Measurements from ENCODE around the gene TBX20. TPM values are rescaled to one million over a fixed set of nuclear protein-coding genes. Genes with fewer than 3 reads are reported as not detected.
"Not testable (repeated sequence)": the region's sequence is repeated elsewhere in the genome, so short reads cannot be mapped to it uniquely, and the experiment has no call there.

Gene TBX20
- total RNA-seq, 1 experiment from 2014 or later: not detected

DNA sequence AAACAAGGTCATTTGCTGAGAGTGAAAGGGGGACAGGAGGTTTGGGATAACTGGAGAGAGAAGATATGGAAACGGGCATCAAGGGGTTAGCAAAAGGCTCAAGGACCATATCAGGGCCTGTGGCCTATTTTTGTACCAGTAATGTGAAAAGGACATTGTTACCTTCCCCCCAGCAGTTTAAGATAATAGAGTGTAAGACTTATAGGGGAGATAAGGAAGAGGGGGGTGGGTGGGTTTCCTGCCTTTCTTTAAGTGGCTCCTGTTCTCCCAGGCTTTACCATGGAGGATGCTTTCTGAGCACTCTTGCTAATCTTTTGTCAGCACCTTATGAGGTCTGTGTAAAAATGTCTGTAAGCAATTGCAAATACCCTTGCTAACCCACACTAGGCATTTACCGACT is 80.7 kb downstream of the TBX20 start:
- H3K27me3 ChIP-seq (ENCODE audit: low read length); DNase-seq; H2AFZ ChIP-seq (ENCODE audit: low read length); H3K9me2 ChIP-seq (replicated peaks; ENCODE audit: insufficient read depth, low read length); H3K4me1 ChIP-seq (ENCODE audit: low read length); H3K4me2 ChIP-seq (ENCODE audit: low read depth, low read length, poor library complexity, severe bottlenecking); H4K20me1 ChIP-seq (ENCODE audit: insufficient read depth, low read depth, low read length); H3K9me3 ChIP-seq (ENCODE audit: low read length); H3K36me3 ChIP-seq (ENCODE audit: insufficient read depth, low read length); H3K79me2 ChIP-seq (ENCODE audit: low read length); H3K27ac ChIP-seq (ENCODE audit: low read length); H3K4me3 ChIP-seq (ENCODE audit: low read length); H3K9ac ChIP-seq (ENCODE audit: low read length): not testable (repeated sequence)

DNA sequence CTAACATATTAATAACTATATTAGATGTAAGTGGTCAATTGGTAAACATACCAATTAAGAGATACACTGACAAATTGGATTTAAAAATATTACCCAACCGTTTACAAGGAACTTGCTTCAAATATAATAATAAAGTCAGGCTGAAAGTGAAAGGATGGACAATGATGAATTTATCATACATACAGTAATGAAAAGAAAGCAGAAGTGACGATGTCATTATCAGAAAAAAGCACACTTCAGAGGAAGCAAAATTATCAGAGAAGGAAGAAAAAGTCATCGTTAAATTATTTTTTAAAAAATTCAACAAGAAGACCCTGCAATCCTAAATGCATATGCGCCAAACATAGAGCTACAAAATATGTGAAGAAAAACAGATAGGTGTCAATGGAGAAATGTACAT is 81.8 kb downstream of the TBX20 start:
- not testable (repeated sequence) for H3K9me2 ChIP-seq (replicated peaks; ENCODE audit: insufficient read depth, low read length); H3K4me2 ChIP-seq (ENCODE audit: low read depth, low read length, poor library complexity, severe bottlenecking); H3K27me3 ChIP-seq (ENCODE audit: low read length); H2AFZ ChIP-seq (ENCODE audit: low read length); H3K4me1 ChIP-seq (ENCODE audit: low read length); DNase-seq; H3K4me3 ChIP-seq (ENCODE audit: low read length); H4K20me1 ChIP-seq (ENCODE audit: insufficient read depth, low read depth, low read length); H3K36me3 ChIP-seq (ENCODE audit: insufficient read depth, low read length); H3K27ac ChIP-seq (ENCODE audit: low read length); H3K9me3 ChIP-seq (ENCODE audit: low read length); H3K9ac ChIP-seq (ENCODE audit: low read length); H3K79me2 ChIP-seq (ENCODE audit: low read length)

DNA sequence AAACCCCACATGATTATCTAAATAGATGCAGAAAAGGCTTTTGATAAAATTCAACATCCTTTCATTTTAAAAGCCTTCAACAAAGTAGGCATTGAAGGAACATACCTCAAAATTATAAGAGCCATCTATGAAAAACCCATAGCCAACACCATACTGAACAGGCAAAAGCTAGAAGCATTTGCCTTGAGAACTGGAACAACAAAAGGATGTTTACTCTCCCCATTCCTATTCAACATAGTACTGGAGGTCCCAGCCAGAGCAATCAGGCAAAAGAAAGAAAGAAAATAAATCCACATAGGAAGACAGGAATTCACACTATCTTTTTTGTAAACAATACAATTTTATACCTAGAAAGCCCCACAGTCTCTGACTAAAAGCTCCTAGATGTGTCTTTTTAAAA is 86.2 kb downstream of the TBX20 start:
- H3K36me3 ChIP-seq (ENCODE audit: insufficient read depth, low read length); H4K20me1 ChIP-seq (ENCODE audit: insufficient read depth, low read depth, low read length); H3K4me3 ChIP-seq (ENCODE audit: low read length): not testable (repeated sequence)

DNA sequence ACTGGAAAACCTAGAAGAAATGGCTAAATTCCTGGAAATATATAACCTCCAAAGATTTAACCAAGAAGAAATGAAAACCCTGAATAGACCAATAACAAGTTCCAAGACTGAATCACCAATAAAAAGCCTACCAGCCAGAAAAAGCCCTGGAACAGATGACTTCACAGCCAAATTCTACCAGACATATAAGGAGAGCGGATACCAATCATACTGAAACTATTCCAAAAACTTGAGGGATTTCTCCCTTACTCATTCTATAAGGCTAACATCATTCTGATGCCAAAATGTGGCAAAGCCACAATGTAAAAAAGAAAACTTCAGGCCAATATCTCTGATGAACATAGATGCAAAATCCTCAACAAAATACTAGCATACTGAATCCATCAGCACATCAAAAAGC is 86.7 kb downstream of the TBX20 start:
- not testable (repeated sequence) for H4K20me1 ChIP-seq (ENCODE audit: insufficient read depth, low read depth, low read length); H3K79me2 ChIP-seq (ENCODE audit: low read length); DNase-seq; H3K9ac ChIP-seq (ENCODE audit: low read length); H3K9me3 ChIP-seq (ENCODE audit: low read length); H3K4me1 ChIP-seq (ENCODE audit: low read length); H3K4me2 ChIP-seq (ENCODE audit: low read depth, low read length, poor library complexity, severe bottlenecking); H2AFZ ChIP-seq (ENCODE audit: low read length); H3K27ac ChIP-seq (ENCODE audit: low read length); H3K27me3 ChIP-seq (ENCODE audit: low read length); H3K36me3 ChIP-seq (ENCODE audit: insufficient read depth, low read length); H3K4me3 ChIP-seq (ENCODE audit: low read length); H3K9me2 ChIP-seq (replicated peaks; ENCODE audit: insufficient read depth, low read length)

More for the DNA sequence above, 86.2 kb downstream of the TBX20 start:
- not testable (repeated sequence) for H2AFZ ChIP-seq (ENCODE audit: low read length); H3K27me3 ChIP-seq (ENCODE audit: low read length); H3K27ac ChIP-seq (ENCODE audit: low read length); H3K9ac ChIP-seq (ENCODE audit: low read length); H3K4me1 ChIP-seq (ENCODE audit: low read length); DNase-seq; H3K79me2 ChIP-seq (ENCODE audit: low read length); H3K9me2 ChIP-seq (replicated peaks; ENCODE audit: insufficient read depth, low read length); H3K4me2 ChIP-seq (ENCODE audit: low read depth, low read length, poor library complexity, severe bottlenecking); H3K9me3 ChIP-seq (ENCODE audit: low read length)

DNA sequence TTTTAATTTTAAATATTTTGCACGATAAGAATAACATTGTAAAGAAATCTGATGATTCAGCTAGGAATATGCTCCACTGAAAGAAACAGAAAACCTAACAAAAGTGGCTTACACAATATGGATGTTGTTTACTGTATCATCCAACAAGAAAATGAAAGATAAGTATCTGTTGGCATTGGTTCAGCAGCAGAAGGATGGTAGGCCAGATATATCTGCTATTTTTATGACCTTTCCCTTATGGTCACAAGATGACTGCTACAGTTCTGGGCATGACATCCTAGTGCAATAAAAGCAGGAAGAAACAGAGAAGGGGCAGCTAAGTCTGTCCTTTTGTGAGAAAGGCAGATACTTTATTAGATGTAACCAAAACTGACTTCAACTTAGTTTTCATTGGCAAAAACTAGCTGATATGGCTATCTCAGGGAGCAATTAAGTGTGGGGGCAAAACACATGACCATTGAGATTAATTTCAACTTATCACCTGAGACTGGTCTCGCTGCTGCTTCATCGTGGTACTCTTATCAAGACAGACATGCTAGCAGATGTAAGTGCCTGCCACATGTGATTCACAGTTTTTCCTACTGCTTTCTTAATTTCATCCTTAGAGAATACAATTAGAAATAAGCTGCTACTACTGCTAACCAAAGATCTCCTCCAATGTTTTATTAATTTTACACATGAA is 92.7 kb downstream of the TBX20 start:
- not testable (repeated sequence) for H3K4me1 ChIP-seq (ENCODE audit: low read length); H3K4me3 ChIP-seq (ENCODE audit: low read length); H3K27ac ChIP-seq (ENCODE audit: low read length); H3K9ac ChIP-seq (ENCODE audit: low read length); DNase-seq; H4K20me1 ChIP-seq (ENCODE audit: insufficient read depth, low read depth, low read length); H3K9me2 ChIP-seq (replicated peaks; ENCODE audit: insufficient read depth, low read length); H3K36me3 ChIP-seq (ENCODE audit: insufficient read depth, low read length); H2AFZ ChIP-seq (ENCODE audit: low read length); H3K79me2 ChIP-seq (ENCODE audit: low read length); H3K27me3 ChIP-seq (ENCODE audit: low read length); H3K4me2 ChIP-seq (ENCODE audit: low read depth, low read length, poor library complexity, severe bottlenecking); H3K9me3 ChIP-seq (ENCODE audit: low read length)

Other genes starting within 250 kb of the TBX20 start
- gene DPY19L1, start 216.6 kb downstream of the TBX20 start, total RNA-seq (2014; rRNA removed; shearing (Covaris generic); ENCODE audit: low replicate concordance): 5.9 and 10.3 TPM in 2 replicates